Uterus (tissue), 2 donors: ENCODE measurements around the gene FGF14.

Source experiments
- POLR2A ChIP-seq, 2 donors: fragments of 450-650 bp; IDR thresholded peaks; one replicate each; pipeline ENCODE4 v1.6.1; 2016; ENCODE audit warnings: antibody characterized with exemption in 2 of 2, mild to moderate bottlenecking in 1 of 2, moderate library complexity in 1 of 2
- TF ChIP-seq, protein P1 (sequence below), 4 experiments: fragments of 200-600 bp in 2 of 4; fragments of 450-650 bp in 2 of 4; sonication (generic) in 2 of 4; IDR thresholded peaks; one replicate each; pipeline ENCODE4 v1.5.1; 2016 to 2019; ENCODE audit warnings: antibody characterized with exemption in 4 of 4, mild to moderate bottlenecking in 2 of 4, moderate library complexity in 1 of 4

DNA sequence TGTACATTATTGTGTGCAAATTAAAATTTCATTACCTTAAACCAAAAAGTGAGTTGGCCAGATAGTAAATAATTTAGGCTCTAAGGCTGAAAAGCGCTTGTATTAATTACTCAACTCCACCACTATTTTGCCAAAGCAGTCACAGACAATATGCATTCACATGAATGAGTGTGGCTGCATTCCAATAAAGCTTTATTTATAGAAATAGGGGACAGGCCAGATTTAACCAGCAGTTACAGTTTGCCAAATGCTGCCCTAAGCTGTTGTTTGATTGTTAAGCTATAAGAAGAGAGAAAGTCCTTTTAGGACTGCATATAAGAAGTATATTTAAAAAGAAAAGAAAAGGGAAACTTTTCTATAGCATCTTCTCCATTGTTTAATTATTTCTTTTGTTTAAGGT lies 606.8 kb downstream of the FGF14 start:
- TF ChIP-seq POLR2A (IDR thresholded peaks at IDR 0.05) = no peak
- TF ChIP-seq, protein P1, sequence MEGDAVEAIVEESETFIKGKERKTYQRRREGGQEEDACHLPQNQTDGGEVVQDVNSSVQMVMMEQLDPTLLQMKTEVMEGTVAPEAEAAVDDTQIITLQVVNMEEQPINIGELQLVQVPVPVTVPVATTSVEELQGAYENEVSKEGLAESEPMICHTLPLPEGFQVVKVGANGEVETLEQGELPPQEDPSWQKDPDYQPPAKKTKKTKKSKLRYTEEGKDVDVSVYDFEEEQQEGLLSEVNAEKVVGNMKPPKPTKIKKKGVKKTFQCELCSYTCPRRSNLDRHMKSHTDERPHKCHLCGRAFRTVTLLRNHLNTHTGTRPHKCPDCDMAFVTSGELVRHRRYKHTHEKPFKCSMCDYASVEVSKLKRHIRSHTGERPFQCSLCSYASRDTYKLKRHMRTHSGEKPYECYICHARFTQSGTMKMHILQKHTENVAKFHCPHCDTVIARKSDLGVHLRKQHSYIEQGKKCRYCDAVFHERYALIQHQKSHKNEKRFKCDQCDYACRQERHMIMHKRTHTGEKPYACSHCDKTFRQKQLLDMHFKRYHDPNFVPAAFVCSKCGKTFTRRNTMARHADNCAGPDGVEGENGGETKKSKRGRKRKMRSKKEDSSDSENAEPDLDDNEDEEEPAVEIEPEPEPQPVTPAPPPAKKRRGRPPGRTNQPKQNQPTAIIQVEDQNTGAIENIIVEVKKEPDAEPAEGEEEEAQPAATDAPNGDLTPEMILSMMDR (IDR thresholded peaks at IDR 0.05) = no peak
